NCI-H2227 (cell line): ENCODE results near the gene ZNF10.

Experiments used
- DNase-seq: peaks from one replicate; lab custom pipeline; 2025; ENCODE audit not compliant: unreplicated experiment; lab: John Stamatoyannopoulos, UW

Gene ZNF10

DNA sequence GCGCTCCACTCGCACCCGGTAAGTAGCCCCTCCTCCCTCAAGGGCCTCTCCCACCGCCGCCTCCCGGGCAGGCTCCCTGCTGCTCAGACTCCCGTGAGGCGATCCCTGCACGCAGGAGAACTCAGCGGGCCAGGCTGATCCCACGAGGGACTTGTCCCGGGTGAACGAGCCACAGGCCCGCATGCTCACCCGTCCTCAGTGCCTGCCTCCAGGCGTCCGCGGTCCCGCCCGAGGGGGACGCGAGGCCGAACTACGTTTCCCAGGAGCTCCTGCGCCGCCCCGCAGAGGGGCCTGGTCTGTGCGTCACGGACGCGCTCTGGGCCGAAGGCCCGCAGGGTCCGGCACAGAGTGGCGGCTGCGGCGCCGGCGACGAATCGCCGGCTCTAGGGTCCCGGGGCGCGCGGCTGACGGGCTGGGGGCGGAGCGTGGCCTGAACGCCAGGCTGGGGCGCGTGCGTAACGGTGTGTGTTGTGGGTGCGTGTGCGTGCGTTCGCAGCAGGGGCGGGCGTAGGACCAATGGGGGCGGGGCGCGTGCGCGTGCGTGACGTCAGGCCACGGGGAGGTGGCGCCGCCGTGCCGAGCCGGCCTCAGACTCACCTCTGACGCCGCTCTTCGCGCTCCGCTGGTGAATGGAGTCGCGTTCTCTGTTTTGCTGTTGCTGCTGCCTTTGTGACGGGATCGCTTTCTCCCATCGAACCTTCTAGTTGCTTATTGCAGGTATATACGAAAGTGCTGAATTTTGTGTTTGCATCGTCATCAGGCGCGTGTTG, at the start of gene ZNF10, which contains the start of gene ZNF891:
TSS of gene ZNF10 (plus strand) at position 590 of the 770 bp plus-strand sequence. CDS start 13,866 bp downstream, outside the sequence.
TSS of gene ZNF891 (minus strand) at position 237 of the 770 bp plus-strand sequence. CDS start 8,356 bp downstream, outside the sequence.
- DNase-seq, result peak; percentile 99

DNA sequence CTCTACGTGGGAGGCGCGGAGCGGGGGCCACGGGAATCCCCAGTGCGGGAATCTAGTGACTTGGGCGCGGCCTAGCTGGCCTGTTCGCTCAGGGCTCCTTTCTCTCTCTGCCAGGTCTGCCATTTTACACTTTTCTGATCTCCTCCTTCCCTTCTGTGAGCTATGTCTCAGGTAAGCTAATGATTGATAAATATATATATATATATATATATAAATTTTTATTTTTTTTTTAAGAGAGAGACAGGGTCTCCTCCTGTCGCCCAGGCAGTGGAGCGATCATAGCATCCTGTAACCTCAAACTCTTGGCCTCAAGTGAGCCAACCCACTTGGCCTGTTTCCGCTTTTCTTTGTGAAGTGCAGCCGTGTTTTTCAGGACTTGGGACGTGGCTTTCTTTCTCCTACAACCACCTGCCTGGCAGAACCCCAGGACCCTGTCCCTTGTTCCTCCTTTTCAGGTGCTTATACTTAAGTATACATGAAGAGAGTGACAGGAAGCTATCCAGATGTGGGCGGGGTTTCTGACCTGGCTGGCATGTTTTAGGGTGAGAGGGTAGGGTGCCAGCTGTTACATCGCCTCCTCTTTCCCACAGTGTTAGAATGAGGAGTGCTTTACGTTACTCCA, 49.2 kb upstream of the ZNF10 start:
- no peak for DNase-seq

DNA sequence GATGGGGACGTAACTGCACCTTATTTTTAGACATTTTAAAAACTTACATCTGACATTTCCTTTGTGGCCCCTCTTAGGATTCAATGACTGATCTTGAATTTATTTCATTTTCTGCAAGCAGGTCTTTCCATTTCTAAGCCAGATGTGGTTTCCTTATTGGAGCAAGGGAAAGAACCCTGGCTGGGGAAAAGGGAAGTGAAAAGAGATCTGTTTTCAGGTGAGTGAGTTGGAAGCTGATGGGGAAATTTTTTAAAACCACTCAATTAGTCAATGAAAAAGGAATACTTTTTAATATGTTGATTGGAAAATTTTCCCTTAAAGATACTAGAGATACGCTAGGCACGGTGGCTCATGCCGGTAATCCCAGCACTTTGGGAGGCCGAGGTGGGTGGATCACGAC, 47.1 kb upstream of the ZNF10 start:
- DNase-seq, result no peak

DNA sequence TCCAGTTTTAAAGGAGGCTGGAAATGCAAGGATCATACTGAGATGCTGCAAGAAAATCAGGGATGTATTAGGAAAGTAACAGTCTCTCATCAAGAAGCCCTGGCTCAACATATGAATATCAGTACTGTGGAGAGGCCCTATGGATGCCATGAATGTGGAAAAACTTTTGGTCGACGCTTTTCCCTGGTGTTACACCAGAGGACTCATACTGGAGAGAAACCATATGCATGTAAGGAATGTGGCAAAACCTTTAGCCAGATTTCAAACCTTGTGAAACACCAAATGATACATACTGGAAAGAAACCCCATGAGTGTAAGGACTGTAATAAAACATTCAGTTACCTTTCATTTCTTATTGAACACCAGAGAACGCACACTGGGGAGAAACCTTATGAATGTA, 24.8 kb upstream of the ZNF10 start:
- DNase-seq, result no peak

DNA sequence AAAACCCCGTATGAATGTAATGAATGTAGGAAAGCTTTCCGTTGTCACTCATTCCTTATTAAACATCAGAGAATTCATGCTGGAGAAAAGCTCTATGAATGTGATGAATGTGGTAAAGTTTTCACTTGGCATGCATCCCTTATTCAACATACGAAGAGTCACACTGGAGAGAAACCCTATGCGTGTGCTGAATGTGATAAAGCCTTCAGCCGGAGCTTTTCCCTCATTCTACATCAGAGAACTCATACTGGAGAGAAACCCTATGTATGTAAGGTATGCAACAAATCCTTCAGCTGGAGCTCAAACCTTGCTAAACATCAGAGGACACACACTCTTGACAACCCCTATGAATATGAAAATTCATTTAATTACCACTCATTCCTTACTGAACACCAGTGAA, 24.2 kb upstream of the ZNF10 start:
- DNase-seq, result no peak

DNA sequence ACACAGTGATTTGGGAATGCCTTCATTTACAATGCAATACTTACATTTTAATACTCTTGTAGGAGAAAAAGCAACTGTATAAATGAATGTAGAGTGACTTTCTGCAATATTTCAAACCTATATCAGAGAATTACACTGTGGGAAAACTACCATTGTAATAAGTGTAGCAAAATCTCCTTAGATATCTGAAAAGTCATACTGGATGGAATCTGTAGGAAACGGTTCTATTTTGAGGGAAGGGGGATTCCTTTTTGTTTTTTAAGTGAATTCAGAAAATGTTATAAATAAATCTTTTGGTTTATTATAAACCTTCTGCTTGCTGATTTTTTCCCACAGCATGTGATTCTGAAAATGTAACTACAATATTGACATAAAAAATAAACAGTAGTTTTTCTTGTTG, 23.3 kb upstream of the ZNF10 start:
- DNase-seq, result no peak

DNA sequence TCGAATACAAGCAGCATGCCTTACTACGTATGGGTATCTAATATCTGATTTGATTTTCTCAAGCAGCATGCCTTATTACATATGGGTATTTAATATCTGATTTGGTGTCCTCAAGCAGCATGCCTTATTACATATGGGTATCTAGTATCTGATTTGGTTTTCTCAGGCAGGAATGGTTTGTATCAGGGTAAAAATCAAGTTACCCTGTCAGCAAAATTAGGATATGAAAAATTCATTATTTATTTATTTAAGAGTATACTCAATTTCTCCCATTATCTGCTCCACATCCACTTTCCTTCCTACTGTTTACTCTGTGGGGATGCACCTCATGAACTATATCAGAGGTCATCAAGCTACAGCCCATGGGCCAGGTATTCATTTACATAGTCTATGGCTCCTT, 22.3 kb upstream of the ZNF10 start:
- no peak for DNase-seq

DNA sequence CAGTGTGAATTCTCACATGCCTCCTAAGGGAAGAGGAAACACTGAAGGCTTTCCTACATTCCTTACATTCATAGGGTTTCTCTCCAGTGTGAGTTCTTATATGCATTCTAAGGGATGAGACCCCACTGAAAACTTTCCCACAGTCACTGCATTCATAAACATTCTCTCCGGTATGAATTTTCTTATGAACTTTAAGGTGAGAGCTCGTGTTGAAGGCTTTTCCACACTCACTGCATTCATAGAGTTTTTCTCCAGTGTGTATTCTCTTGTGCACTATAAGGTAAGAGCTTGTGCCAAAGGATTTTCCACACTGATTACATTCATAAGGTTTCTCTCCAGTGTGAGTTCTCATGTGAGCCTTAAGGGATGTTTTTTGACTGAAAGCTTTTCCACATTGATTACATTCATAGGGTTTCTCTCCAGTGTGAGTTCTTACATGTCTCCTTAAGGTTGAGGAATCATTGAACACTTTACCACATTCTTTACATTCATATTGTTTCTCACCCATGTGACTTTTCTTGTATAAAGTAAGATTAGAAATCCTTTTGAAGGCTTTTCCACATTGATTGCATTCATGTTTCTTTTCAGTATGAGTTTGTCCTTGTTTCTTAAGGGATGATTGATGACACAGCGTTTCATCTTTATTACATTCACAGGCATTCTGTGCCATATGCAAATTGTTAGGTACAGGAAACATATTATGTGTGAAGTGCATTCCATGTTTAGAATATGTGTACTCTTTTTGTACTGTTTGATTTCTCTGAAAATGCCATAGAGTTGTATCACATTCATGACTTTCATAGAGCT, 9.8 kb upstream of the ZNF10 start:
- no peak for DNase-seq

DNA sequence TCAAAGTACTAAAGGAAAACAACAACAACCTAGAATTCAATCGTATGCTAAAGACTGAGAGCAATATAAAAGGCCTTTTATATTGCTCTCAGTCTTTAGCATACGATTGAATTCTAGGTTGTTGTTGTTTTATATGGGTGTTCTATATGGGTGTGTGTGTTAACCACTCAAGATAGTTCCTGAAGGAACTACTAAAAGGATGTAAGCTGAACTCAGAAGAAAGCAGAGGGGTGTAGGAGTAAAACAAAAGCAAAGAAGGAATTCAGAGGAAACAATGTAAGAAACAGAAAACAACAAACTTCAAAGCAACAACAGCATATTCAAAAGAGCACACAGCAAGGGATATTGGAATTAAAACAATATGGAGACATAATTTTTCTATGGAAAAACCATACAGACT, 5.8 kb upstream of the ZNF10 start:
- no peak for DNase-seq

DNA sequence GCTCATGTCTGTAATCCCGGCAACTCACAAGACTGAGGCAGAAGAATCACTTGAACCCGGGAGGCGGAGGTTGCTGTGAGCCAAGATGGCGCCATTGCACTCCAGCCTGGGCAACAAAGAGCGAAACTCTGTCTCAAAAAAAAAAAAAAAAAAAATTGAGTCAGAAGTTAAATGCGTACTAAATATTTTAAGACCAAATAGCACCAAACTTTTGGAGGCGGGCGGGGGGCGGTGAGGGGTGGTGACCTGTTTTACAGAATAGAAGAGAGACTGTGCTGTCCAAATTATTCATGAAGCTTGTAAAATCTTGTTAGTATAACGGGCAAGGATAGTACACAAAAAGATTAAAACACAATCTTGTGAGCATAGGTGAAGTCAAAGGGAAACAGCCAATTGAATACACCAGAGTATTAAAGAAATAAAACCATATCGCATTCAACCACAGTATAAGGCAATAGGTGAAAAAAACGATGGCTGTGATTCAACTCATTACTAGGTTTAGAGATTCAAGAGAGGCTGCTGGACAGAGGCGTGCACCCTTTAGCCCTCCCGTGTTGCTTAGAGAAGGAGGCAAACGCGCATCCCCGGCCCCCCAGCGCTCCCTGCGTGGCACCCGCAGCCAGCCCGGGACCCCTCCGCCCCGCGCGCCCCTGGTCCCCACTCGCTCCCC, 924 bp upstream of the ZNF10 start:
- no peak for DNase-seq

DNA sequence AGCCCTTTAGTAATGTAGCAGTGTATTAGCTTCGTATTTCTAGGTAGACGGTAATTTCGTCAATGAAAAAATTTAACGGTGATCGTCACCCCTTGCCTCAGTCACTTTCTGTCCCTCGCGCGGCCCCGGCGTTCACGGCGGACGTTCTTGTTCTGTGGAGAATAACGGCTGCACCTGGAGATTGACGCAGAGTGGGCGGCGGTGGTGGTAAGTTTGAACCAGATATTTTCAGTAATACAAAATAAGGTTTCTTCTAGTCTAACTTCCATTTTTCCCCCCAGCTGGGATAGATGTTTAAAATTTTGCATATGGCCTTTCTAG, 341 bp downstream of the ZNF10 start:
- peak; percentile 72 for DNase-seq

DNA sequence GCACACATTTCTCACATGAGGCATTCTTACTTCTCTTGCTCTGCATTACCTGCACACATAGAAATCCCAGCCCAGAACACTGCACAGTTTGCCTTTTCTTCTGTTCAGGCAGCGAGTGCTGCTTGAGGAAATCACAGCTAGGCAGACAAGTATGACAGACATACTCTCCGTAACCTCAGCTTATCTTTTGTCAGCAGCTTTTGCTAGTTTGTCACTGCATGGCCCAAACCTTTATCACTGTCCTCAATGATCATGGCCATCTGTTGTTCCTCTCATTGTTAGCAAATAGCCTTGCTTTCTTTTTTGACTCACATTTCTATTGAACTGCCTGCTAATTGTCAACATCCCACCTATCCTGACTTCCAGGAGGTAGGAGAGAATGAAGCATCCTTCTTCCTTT, 5.3 kb downstream of the ZNF10 start:
- DNase-seq, result no peak

DNA sequence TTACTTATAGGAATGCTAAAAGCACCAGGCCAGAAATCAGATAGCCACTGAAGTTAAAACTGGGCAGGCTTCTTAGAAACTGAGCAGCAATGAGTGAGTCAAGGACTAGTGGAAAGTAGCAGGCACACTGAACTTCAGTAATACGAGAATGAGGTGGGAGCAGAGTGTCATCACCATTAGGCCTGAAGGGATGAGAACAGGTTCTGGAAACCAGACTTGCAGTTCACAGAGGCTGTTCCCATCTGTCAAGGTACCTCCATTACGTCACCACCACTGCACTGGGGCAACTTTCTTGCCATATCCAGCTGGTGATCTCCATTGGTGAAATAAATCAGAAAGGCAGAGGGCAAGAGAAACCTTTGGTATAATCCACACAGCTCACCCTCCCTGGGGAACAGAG, 15.6 kb downstream of the ZNF10 start:
- DNase-seq, result no peak

DNA sequence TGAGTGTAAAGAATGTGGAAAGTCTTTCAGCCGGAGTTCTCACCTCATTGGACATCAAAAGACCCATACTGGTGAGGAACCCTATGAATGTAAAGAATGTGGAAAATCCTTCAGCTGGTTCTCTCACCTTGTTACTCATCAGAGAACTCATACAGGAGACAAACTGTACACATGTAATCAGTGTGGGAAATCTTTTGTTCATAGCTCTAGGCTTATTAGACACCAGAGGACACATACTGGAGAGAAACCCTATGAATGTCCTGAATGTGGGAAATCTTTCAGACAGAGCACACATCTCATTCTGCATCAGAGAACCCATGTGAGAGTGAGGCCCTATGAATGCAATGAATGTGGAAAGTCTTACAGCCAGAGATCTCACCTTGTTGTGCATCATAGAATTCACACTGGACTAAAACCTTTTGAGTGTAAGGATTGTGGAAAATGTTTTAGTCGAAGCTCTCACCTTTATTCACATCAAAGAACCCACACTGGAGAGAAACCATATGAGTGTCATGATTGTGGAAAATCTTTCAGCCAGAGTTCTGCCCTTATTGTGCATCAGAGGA, 25.8 kb downstream of the ZNF10 start:
- no peak for DNase-seq

DNA sequence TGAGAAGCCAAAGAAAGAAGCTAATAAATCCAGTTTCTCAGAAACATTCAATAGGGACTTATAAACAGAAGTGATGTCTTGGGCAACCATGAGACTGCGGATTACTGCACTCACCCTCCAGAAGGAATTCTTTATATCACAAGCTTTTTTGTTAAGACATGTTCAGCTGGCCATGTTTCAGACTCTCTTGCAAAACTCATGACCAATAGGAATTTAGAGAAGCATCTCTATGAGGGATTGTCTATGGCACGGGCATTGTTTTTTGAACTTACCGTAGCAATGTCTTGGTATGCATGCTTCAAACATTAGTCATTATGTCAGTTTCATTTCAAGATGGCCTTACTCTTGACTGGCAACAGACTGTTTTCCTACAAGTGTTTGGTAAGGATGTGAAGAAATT, 35.3 kb downstream of the ZNF10 start:
- DNase-seq, result no peak

DNA sequence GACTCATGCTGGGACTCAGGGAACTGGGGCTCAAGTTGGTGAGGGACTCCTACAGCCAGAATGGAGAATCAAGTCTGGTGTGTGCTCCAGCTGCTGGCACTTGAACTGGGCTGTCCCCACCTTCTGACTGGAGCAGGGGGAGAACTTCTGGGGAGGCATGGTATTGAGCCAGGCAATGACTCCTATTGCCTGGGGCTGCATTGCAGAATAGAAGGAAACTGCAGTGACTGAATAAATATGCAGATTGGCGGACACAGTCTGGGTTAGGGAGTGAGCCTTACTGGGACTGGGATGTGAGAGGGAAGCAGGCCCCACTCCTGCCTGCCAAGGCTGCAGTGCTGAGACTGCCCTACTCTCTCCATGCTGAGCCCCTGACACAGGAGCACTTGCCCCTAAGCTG, 42.1 kb downstream of the ZNF10 start:
- no peak for DNase-seq

DNA sequence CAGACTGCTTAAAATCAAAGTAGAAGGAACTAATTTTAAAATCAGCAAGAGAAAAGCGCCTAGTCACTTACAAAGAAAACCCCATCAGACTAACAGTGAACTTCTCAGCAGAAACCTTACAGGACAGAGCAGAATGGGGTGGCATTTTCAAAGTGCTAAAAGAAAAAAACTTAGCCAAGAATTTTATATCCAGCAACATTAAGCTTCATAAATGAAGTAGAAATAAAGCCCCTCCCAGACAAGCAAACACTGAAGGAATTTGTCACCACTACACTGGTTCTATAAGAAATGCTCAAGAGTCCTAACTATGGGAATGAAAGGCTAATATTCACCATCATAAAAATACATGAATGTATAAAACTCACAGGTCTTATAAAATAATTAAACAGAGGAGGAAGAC, 44.5 kb downstream of the ZNF10 start:
- no peak for DNase-seq

DNA sequence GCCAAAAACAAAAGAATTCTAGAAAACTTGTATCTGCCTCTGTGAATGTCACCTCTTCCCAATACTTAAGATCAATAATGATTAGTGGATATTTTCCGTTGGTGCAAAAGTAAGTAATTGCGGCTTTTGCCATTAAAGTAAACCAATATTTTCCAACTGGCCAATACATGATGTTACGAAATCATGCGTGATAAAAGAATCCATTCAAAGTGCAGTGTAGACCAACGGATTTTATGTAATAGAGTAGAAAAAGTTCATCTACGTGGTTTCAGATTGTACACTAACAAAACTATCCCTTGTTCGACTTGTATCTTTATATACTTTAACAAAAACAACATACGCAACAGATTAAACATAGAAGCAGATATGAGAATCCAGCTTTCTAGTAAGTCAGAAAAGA, 50.2 kb downstream of the ZNF10 start:
- no peak for DNase-seq

DNA sequence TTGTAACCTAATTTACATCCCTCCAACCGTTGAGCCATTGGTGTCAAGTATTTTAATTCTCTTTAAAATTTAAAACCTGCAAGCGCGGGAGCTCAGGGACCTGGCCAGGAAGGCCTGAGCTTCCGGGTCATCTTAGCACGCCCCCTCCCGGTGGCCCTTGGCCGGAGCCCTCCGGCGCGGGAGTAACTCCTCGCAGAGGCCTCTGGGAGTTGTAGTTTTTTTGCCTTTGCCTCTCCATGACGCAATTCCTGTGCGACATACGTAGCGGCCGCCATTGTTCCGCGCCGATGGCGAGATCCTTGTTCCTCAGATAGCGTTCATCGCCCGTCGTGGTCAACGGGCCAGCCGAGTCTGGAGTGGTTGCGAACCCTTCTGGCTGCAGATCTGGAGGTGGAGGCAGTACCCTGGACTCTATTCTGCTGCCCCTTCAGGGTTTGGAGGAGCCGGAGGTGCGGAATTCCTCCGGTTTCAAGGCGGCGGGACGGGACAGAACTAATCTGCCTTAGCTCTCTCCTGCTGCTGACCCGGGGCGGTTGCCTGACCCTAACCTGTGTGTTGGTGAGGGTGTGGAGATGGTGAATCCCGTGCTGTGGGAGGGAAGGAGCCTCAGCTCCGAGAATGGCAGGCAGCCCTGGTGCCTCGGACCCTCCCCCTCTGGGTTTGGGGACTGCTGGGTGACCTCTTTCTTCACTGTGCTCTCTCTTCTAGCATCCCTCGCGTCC, 51.0 kb downstream of the ZNF10 start, which contains the start of gene ZNF268:
TSS of gene ZNF268 (plus strand) at position 258 of the 722 bp plus-strand sequence. CDS start 503 bp downstream, outside the sequence.
- DNase-seq, result peak; percentile 97

DNA sequence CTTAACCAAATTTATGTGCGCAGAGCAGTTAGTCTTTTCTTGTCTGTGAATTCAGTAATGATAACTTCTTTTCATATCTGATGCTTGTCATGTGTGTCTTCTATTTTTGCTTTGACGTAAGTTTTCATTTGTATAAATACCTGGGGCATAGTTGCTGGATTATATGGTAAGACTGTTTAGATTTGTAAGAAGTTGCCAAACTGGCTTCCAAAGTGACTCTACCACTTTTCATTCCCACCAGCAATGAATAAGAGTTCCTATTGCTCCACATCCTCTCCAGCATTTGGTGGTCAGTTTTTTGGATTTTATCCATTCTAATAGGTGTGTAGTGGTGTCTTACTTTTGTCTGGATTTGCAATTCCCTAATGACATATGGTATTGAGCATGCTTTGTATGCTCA, 59.7 kb downstream of the ZNF10 start:
- DNase-seq, result no peak
